ENCODE results near the gene CIDEC.

Gene CIDEC

DNA sequence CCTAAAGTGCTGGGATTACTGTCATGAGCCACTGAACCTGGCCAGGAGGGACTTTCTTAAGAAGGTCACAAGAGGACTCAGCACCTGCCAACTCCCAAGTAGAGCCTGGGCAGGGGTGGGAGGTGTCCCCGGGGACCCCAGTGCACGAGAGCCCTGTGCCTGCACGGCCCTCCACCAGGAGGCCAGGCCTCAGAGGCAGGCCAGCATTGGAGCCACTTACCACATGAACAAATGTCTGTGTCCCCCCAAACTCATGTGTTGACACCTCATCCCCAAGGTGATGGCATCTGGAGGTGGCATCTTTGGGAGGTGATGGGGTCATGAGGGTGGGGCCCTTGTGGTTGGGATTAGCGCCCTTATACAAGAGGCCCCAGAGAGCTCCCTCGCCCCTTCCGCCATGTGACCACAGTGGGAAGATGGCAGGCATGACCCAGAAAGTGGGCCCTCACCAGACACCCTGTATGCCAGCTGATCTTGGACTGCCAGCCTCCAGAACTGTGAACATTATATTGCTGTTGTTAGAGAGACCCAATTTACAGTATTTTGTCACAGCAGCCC, 33.0 kb downstream of the CIDEC start:
- H3K4me3 ChIP-seq (ENCODE audit: low read length): no peak overlapping the region
- no peak for TF ChIP-seq ZNF274 (IDR thresholded peaks at IDR 0.05; ENCODE audit: low read depth, low read length)

DNA sequence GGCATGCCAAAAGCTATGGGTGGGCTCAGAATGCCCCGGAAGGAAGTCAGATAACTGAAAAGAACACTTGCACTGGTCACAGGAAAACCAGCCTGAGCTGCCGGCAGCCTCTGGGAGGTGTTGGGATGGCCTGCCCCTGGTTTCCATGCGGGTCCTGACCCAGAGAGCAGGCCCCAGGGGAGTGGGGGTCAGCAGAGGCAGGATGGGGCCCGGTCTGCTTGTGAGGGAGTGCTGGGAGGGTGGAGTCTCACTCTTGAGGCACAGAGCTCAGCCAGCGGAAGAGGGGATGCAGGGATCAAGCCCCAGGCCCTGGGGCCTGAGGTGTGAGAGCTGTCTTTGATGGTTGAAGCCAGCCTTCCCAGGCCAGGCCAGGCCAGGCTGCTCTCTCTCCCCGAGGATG, 33.8 kb downstream of the CIDEC start:
- no peak for TF ChIP-seq ZNF274 (IDR thresholded peaks at IDR 0.05; ENCODE audit: low read depth, low read length)
- H3K4me3 ChIP-seq (ENCODE audit: low read length): no peak overlapping the region

DNA sequence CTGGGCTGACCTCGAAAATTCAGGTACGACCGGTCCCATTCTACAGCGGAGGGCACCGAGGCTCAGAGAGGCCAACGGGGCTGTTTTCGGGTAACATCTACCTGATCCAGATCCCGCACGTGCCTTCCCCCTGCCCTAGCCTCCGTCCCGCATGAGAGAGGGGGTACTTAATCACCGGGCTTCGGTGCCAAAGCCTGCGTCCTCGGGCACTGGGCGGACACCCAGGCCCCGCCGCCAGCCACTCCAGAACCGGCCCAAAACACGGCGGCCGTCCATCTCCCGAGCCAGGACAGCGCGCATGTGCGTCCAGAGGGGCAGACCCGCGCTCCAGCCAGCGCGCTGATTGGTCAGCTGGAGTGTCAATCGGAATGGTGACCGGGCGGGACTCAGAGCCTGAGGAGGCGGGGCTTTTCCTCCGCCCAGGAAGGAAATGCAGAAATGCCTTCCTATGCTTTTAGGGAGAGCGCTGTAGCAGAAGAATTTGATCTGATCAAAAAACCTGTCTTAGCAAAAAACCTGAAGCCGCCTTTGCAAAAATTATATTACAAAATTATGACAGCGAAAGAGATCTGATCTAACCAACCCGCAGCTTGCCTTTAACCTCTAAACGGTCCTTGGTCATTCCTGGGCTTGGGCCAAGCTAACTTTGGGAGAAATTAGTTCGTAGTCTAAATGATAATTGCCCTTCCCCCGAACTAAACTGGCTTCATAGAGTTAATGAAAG, 36.2 kb downstream of the CIDEC start, which contains the start of gene RPUSD3:
Gene RPUSD3, minus strand, starts transcription at position 294 of the 724 bp plus-strand sequence. Its CDS starts 18 bp downstream, at position 276.
- peak within 1 kb of the TSS; percentile 76 for H3K4me3 ChIP-seq (ENCODE audit: low read length)
- no peak for TF ChIP-seq ZNF274 (IDR thresholded peaks at IDR 0.05; ENCODE audit: low read depth, low read length)

DNA sequence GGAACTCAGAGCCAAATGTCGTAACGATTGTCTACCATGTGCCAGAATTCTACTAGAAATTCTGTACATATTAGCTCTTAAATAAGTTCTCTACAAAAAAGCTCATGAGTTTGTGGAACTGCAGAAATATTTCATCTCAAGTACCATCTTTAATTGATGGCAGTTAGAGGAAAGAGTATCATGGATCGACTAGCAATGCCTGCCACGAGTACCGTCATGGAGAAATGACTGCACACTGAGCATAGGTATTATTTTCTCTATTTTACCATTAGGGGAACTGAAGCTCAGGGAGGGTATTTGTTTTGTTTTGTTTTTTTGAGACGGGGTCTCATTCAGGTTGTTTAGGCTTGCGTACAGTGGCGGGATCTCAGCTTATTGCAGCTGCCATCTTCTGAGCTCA, 39.0 kb downstream of the CIDEC start:
- no peak for TF ChIP-seq ZNF274 (IDR thresholded peaks at IDR 0.05; ENCODE audit: low read depth, low read length)
- H3K4me3 ChIP-seq (ENCODE audit: low read length): no peak overlapping the region

DNA sequence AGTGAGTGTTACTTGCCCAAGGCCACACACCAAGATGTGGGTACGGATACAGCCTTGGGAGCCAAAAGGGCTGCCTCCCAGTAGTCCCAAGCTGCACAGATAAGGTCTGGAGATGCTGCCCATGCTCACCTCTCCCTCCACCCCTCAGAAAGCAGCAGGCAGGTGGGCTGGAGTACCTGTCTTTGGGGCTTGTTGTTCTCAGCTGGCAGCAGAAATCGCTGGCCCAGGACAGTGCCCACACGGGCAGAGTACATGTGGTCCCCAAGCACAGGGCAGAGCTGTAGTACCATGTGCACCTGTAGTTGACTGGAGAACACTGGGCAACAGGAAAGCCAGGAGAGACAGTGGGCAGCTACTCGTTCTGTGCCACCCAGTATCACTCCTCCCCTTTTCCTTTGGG, 41.2 kb downstream of the CIDEC start:
- H3K4me3 ChIP-seq (ENCODE audit: low read length): no peak overlapping the region
- TF ChIP-seq ZNF274 (IDR thresholded peaks at IDR 0.05; ENCODE audit: low read depth, low read length): no peak

DNA sequence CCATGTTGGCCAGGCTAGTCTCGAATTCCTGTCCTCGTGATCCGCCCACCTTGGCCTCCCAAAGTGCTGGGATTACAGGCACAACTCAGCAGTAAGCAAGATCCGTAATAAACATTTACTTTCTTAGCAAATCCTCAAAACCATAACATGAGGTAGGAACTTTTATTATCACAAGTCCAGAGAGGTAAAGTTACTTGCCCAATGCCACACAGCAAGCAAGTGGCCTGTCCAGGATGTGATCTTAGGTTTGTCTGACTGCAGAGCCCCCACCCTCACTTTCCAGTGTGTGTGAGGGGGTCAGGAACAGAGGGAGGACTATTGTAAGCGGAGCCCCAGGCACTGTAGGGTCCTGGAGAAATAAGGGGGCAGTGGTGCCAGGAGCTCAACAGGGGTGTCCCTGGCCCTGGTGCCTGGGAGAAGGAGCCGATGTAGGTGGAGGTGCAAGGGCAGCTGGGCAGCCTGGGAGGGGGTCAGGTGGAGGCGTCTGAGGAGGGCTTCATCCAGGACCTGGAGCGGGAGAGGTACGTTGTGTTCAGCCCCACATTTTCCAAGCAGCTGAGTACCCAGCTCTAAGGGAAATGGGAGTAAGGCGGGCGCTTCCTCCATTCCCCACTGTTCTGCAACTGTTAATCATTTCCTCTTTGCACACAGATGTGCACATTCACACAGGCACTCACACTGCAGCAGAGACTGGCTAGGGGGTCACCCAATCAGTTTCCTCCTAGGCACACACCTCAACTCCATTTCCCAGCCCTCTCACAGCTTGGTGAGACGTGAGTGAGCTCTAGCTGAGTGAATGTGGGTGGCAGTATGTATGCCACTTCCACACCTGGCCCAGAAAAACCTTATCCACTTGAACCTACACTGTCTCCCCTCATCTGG, 42.1 kb downstream of the CIDEC start:
- TF ChIP-seq ZNF274 (IDR thresholded peaks at IDR 0.05; ENCODE audit: low read depth, low read length): no peak

DNA sequence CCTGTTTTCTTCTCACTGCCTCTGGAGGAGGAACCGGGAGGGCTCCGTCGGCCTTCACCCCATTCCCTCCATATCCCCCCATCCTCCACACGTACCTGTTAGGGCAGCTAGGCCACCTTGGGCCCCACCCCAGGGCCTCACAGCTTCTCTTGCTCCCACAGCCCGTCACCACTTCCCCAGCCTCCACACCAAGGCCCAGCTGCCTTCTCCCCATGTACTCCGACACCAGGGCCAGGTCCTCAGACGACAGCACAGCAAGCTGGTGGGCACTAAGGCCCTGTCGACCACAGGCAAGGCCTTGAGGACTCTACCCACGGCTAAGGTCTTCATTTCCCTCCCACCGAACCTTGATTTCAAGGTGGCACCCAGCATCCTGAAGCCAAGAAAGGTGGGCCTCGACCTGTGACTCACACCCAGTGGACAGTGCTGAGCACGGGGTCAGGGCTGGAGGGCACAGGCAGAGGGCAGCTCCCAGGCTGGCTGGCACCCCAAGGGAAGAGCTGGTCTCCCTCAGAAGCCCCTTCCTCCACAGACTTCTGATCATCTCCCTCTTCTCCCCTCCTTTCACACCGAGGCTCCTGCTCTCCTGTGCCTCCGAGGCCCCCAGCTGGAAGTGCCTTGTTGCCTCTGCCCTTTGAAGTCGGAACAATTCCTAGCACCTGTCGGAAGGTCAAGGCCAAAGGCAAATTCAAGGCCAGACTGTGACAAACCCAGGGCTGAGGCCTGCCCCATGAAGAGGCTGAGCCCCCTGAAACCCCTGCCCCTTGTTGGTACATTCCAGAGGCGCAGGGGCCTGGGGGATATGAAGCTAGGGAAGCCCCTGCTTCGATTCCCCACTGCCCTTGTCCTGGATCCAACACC, 45.3 kb downstream of the CIDEC start:
- no peak for TF ChIP-seq ZNF274 (IDR thresholded peaks at IDR 0.05; ENCODE audit: low read depth, low read length)
- no peak overlapping the region for H3K4me3 ChIP-seq (ENCODE audit: low read length)

More for the DNA sequence above, 42.1 kb downstream of the CIDEC start:
- no peak overlapping the region for H3K4me3 ChIP-seq (ENCODE audit: low read length)

DNA sequence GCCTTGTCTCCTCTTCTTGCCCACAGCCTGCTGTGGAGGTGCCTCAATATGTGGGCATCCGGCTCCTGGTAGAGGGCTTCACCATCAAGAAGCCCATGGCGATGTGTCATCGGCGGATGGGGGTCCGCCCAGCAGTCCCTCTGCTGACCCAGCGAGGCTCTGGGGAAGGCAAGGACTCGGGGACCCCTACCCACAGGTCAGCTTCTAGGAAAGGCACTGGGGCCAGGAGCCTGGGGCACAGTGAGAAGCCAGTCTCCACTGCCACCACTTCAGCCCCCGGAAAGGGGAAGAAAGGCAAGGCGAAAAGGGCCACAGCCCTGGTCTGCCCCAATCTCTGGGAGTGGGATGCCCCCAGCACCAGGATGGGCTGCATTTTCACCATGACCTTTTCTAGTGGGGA, 47.0 kb downstream of the CIDEC start:
- H3K4me3 ChIP-seq (ENCODE audit: low read length): no peak overlapping the region
- no peak for TF ChIP-seq ZNF274 (IDR thresholded peaks at IDR 0.05; ENCODE audit: low read depth, low read length)

DNA sequence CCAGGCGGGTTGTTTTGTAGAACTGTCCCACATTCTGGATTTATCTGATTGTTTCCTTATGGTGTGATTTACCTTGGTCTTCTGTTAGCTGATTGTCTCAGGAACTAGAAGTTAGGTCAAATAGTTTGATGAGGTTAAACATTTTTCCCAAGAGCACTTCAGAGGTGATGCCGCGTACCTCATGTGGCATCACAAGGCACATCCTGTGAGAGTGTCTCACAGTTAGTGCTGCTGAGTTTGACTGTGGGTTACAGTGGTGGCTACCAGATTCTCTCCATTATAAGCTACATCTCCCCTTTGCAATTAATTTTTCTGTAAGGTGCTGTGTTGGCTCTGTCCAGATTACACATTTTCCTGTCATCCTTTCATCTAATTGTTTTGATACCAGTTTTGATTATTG, 48.8 kb downstream of the CIDEC start:
- H3K4me3 ChIP-seq (ENCODE audit: low read length): no peak overlapping the region
- no peak for TF ChIP-seq ZNF274 (IDR thresholded peaks at IDR 0.05; ENCODE audit: low read depth, low read length)

DNA sequence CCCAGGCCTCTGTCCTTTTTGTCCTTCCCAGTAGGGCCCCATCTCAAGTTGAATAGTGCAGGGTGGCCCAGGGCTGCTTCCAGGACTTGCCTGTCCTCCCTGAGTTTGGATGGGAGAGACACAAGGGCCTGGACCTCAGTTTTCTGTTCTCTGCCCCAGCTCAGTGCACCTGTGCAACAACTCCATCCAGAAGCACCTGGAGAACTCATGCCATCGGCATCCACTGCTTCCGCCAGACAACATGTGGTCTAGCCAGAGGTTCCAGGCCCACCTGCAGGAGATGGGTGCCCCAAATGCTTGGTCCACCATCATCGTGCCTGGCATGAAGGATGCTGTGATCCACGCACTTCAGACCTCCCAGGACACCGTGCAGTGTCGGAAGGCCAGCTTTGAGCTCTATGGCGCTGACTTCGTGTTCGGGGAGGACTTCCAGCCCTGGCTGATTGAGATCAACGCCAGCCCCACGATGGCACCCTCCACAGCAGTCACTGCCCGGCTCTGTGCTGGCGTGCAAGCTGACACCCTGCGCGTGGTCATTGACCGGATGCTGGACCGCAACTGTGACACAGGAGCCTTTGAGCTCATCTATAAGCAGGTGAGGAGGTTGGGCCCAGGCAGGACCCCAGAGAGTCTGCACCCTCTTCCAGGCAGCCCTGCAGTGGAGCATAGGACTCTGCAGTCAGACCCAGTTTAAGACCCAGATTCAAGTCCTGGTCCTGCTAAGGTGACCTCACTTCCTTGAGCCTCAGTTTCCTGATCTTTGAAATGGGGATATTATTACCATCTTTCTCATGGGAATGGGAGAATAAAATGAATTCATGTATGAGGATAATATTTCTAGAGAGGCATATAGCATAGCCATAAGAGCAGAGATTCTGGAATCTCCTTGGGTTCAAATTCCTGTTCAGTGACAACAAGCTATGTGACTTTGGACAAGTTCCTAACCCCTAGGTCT, 51.0 kb downstream of the CIDEC start:
- TF ChIP-seq ZNF274 (IDR thresholded peaks at IDR 0.05; ENCODE audit: low read depth, low read length): no peak

DNA sequence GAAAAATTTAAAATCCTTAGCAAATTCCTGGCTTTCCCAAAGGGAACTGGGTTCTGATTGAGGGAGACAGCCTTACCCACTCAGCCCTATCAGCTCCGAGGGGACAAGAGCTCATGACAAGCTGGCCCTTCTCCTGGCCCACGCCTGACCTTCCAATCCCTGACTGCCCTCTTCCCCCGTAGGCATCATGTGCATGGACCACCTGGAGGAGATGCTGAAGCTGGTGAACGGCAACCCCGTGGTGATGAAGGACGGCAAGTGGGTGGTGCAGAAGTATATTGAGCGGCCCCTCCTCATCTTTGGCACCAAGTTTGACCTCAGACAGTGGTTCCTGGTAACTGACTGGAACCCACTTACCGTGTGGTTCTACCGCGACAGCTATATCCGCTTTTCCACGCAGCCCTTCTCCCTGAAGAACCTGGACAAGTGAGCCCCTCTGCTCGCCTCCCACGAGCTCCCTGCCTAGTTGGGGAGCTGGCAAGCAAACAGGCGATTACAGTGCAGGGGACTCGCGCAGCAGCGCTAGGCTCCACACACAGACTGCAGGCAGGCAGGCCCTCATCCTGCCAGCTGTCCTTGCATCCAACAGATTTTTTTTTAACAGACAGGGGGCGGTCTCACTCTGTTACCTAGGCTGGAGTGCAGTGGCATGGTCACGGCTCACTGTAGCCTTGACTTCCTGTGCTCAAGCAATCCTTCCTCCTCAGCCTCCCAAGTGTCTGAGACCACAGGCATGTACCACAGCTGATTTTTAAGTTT, 53.1 kb downstream of the CIDEC start:
- no peak overlapping the region for H3K4me3 ChIP-seq (ENCODE audit: low read length)
- no peak for TF ChIP-seq ZNF274 (IDR thresholded peaks at IDR 0.05; ENCODE audit: low read depth, low read length)

More for the DNA sequence above, 51.0 kb downstream of the CIDEC start:
- H3K4me3 ChIP-seq (ENCODE audit: low read length): no peak overlapping the region

DNA sequence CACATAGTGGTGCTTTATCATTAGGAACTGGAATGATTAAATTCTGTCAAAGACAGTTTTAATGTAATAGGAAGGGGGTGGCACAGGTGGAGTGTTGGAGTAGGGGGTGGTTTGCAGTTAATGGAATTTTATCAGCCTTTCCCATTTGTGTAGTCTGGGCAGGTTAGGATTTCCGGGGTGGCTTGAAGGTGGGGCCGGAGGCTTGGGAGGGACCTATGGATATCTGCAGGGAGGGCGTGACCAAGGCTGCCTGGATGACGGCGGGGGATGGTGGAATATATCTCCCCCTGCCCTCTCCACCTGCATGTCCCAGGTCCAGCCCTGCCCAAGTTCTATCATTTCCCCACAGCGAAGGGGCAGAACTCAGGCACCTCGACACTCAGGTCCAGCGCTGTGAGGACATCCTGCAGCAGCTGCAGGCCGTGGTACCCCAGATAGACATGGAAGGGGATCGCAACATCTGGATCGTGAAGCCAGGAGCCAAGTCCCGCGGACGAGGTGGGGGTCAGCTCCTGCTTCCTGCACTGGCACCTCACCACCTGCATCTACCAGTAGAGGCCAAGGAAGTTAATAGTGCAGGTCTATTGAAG, 54.5 kb downstream of the CIDEC start:
- H3K4me3 ChIP-seq (ENCODE audit: low read length): no peak overlapping the region
- no peak for TF ChIP-seq ZNF274 (IDR thresholded peaks at IDR 0.05; ENCODE audit: low read depth, low read length)

Data from GM08714 (cell line).